RPMI7951 (cell line): Measurements from ENCODE around the gene SNX19. TPM values are rescaled to one million over a fixed set of nuclear protein-coding genes. Genes with fewer than 3 reads are reported as not detected.
A peak's percentile ranks its signal among the peaks of the same experiment; 100 is the strongest.
"Not testable (repeated sequence)": the region's sequence is repeated elsewhere in the genome, so short reads cannot be mapped to it uniquely, and the experiment has no call there.

Source experiments
- DNase-seq: peaks from one replicate; pipeline ENCODE4 v3.0.0-alpha.2; 2012; ENCODE audit warnings: low read depth
- total RNA-seq: library from RNA; depleted of rRNA; stranded (reverse); fragments of >200 nt; shearing (Covaris generic); gene quantifications from 2 replicates; pipeline ENCODE4 v1.2.3, GENCODE V29; 2014; rRNA removed

Gene SNX19
- total RNA-seq, result 53.4 and 69.7 TPM in 2 replicates

DNA sequence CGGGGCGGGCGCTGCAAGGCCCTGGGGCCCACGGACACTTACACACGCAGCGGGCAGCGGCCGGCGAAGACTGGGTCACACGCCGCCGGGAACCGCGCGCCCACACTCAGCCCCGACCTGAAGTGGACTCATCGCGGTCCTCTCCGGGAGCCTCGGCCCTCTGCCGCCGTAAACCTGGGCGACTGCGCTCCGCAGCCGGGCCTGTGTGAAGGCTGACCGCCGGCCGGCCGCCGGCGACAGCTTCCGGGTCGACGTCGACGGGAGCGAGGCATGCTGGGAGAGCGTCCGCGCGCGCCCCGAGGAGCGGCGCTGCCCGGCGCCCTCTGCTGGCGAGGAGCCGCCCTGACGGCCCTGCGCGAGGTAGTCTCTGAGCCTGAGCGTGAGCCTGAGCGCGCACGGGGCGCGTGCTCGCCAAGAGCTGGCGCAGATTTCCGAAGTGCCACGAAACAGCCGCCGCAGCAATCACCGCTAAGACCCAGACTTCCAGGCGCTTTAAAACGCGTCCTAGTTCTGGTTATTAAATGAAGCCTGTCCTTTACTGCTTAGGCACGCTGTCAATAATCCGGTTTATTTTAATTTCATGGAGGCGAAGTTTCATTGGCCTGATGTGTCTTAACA, at the start of gene SNX19:
TSS of gene SNX19 (minus strand) at position 242 of the 618 bp plus-strand sequence. CDS start 540 bp downstream, outside the sequence.
- DNase-seq, result peak; percentile 89

DNA sequence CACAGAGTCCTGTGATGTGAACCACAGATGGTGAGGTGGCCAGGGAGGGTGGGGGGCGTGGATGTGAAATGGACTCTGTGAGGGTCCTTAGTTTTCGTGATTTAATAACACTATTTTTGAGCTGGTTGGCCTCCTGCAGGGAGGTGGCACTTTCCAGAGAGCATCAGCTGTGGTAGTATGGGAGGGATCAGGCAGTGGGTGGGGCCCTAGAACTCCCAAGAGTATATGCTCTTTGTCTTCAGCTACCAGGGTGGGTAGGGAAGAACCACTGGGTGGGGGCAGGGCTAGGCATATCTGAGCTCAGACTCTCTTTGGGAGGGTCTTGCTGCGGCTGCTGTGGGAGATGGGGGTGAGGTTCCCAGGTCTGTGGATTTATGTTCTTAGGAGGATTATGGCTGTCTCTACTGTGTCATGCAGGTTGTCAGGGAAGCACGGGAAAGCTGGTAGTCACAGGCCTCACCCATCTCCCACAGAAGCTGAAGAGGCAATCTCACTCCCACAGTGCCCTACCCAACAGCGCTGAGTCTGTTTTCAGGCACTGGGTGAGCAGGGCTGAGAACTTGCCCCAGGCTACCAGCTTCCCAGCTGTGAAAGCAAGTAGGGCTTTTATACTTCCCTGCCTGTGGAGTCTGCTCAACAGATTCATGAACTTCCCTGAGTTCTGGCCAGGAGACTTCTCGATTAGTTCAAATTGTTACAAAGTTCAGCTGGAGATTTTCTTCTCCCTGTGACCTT, 47.9 kb upstream of the SNX19 start:
- peak; percentile 42 for DNase-seq

DNA sequence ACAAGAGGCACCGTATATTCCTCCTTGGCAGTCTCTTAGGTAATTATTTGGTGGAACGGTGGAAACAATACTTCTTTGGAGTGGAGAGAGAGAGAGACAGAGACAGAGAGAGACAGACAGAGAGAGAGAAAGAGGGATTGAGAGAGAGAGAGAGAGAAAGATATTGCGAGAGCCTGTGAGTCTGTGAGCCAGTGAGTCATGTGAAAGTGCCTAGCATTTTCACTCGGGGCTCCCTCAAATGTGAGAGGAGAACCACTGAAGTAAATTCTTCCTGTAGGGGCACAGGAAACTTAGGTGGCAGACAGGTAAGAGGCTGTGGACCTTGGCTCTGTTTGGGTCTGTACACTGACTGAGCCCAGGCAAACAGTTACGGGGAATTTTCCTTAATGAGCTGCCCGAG, 31.6 kb upstream of the SNX19 start:
- DNase-seq, result no peak

DNA sequence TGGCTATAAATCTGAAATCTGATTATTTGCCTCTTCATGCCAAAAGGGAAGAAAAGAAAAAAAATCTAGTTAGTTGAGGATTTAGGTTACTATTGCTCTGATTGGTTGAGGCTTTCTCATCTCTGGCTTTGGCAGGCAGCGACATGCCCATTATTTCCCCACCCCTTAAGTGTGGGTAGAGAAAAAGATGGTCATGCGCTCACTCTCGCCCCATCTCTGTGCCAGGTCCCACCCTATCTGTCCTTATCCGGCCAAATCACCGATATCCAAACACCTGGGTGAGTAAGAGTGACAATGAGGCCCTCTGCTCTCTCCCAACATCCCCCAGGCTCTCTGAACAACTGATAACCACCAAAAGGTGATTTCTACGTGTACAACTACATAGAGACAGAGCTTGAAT, 31.2 kb upstream of the SNX19 start:
- peak; percentile 5 for DNase-seq

DNA sequence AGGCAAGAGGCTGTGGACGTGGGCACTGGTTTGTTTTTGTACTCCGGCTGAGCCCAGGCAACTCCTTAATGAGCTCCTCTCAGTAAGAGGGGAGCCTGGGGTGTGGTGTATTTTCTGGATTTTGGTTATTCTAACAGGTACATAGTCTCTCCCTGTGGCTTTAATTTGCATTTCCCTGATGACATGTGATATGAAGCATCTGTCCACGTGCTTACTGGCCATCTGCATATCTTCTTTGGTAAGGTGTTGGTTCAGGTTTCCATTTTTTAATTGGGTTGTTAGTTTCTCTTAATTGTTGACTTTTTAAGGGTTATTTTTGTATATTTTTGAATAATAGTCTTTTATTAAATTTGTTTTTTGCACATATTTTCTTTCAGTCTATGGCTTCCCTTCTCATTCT, 30.8 kb upstream of the SNX19 start:
- no peak for DNase-seq

GRCh38 chr11:130945896-130946295, 29.6 kb upstream of the SNX19 start:
- DNase-seq, result peak; percentile 80

DNA sequence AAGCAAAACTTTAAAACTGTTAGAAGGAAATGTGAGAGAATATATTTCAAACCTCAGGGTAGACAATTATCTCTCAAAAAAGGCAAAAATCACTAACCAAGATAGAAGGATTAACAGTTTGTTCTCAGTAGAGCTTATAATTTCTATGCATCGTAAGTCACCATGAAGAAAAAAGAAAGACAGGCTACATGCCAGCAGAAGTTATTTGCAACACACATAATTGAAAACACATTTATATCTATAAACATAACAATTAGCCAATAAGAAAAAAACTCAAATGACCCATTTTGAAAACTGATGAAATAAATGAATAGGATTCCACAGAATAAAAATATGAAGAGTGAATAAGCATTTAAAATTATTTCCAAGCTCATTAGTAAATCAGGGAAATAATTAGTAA, 24.4 kb upstream of the SNX19 start:
- no peak for DNase-seq

DNA sequence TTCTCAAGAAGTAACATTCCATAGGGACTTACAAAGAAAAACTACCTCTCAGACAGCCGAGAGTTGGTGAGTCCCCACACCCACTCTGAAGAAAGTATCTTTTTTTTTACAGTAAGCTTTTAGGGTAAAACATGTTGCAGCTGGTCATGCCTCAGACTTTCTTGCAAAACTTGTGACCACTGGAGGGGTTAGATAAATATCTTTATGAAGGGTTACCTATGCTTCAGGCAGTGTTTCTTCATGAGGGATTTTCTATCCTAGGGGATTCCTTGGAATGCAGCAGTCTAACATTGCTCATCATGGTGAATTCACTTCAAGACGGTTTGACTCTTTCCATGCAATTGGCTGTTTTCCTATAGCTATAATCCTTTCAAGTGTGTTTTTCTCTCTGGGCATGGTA, 20.8 kb upstream of the SNX19 start:
- DNase-seq, result no peak

DNA sequence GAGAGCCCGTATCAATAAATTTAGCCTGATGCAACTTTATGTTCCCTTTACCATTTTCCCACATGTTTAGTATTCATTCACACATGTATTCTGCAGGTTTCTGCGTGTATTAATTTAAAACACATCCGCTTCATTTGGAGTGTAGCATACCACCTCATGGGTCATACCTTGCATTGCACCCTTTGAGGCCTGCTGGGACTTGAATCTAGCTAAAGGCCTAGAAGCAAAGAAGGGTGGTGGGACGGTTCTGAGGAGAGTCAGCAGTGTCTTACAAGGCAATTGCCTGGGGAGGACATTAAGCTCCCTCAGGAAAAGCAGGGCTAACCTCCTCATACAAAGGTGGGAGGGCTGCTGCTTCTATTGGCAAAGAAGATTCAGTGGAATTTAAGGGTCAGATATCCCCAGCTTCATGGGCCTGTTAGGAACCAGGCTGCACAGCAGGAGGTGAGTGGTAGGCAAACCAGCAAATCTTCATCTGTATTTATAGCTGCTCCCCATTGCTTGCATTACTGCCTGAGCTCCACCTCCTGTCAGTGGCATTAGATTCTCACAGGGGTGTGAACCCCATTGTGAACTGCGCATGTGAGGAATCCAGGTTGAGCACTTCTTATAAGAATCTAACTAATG, 15.9 kb upstream of the SNX19 start:
- no peak for DNase-seq

- DNase-seq, result no peak
These were observed 8.5 kb upstream of the SNX19 start for GRCh38 chr11:130924750-130925149.

GRCh38 chr11:130920612-130921011, 4.3 kb upstream of the SNX19 start:
- DNase-seq, result not testable (repeated sequence)

GRCh38 chr11:130918081-130918480, 1.8 kb upstream of the SNX19 start:
- DNase-seq, result no peak

- no peak for DNase-seq
These were observed 631 bp upstream of the SNX19 start for GRCh38 chr11:130916910-130917309.

DNA sequence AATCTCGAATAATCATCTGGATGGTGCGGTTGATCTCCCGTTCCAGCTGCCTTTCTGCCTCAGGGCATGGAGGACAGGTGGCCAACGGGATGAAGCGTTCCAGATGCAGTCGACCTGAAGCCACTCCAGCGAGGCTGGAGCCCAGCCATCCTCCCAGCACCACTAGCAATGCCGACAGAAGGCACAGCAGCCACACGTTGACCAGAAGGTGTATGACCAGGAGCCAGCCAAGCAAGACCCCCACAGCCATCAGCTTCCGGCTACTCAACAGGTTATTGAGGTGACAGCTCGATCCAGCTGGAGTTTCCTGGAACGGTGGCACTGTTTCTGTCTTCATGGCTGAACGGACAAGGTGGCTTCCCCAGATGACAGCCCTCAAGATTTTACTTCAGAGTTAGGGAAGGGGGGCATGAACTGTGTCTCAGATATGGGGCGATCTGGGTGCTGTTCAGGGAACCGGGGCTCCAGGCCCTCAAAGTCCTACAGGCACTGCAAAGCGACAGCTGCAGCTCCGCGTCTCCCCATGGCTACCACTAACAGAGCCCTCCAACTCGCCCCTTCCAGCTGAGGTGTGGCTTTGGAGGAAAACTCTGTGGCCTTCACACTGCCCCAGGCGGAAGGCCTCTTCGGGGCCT, 559 bp downstream of the SNX19 start:
- no peak for DNase-seq

GRCh38 chr11:130913268-130913667, 3.0 kb downstream of the SNX19 start:
- DNase-seq, result no peak

GRCh38 chr11:130912552-130912951, 3.7 kb downstream of the SNX19 start:
- no peak for DNase-seq

DNA sequence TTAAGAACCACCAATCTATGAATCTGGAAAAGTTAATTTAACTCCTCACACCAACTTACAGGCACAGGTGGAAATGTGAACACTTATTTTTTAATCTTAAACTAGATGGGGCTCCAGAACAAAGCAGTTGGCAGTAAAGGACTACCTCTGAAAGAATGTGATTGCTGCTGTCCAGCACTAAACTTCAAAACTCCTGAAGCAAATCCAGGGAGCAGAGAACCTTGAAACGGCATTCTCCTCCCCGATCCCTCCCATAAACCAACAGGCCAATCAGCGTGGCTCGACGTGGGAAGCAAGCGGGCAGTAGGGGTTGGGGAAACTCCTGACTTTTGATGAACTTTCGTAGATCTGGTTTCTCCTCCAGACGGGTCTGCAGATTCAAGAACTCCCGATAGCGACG, 5.0 kb downstream of the SNX19 start:
- DNase-seq, result no peak

GRCh38 chr11:130909650-130910049, 6.6 kb downstream of the SNX19 start:
- DNase-seq, result peak; percentile 48

- DNase-seq, result peak; percentile 56
These were observed 7.3 kb downstream of the SNX19 start for GRCh38 chr11:130908770-130909625.

DNA sequence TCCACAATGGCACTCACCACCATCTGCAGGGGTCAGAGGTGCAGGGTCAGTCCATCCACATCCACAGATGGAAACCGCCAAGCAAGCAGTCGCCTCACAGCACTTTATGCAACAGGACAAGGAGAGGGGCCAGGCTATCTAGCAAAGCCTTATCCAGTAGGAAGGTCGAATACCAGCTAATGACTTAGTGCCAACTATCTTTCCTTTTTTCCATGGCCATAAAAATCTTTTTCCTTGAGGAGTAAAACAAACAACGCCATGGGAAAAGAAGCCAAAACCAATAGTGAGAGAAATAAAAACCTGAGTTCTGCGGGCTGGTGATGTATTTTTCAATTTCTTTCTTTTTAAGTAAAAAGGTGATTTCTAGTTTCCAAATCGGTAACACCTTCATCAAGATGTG, 8.2 kb downstream of the SNX19 start:
- DNase-seq, result no peak

DNA sequence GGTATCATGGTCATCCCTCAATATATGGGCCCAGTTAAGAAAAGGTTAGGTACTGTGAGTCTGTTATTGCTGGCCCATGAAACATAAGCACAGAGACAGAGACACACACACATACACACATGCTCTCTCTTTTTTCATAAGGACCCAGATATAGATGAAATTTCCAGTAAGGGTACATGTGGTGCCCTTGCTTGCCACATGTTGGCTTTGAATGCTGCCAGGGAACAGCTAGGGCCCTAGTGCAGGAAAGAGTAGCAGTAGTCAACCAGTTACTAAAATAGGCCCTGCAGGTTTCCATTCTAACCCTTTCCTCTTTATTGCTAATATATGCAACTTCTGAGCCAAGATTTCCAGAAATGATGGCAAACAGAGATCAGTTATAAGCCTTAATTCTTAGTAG, 9.1 kb downstream of the SNX19 start:
- DNase-seq, result no peak

DNA sequence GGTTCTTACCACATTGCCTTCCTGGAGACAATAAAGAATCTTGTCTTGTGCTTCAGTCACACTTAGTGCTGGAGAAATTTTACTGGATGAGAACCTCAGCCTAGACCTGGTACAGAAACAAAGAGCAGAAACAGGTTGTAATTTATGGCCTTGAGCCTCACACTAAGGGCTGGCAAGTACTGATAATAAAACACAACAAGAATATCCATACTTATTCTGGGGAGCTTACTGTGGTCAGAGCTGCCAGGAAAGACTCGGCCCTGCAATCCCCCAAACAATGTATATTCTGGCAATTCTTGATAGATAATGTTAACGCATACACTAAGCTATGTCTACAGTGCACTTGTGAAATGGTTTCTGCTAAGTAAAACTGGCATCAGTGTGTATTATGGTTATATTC, 9.7 kb downstream of the SNX19 start:
- DNase-seq, result no peak
